Activated CD8-positive, alpha-beta T cell treated with anti-CD3 and anti-CD28 coated beads, Interleukin-2, amount 10 ng/mL, durations not matched to agents 7 days and 5 days (primary cell): ENCODE results near the gene RBM10. TPM values are rescaled to one million over a fixed set of nuclear protein-coding genes. Genes with fewer than 3 reads are reported as not detected.

Source experiments
- ATAC-seq: fragments of 150-1000 bp; cut with Tn5 transposase; one replicate; pipeline ENCODE4 v1.10.0; 2021; ENCODE audit warnings: moderate library complexity
- CTCF ChIA-PET: fragments of 350-600 bp; sonication (Branson Sonifier 250); formaldehyde crosslinking; loops from one replicate; lab custom pipeline; 2021; ENCODE audit warnings: antibody characterized with exemption; lab: Charles Lee
- POLR2A ChIA-PET: fragments of 350-600 bp; sonication (Branson Sonifier 250); formaldehyde crosslinking; loops from one replicate; lab custom pipeline; 2021; ENCODE audit warnings: antibody characterized with exemption; lab: Charles Lee
- DNase-seq: peaks from one replicate; pipeline ENCODE4 v3.0.0-alpha.2; 2020
- H3K27ac Mint-ChIP-seq: one replicate; pipeline ENCODE4 v1.8.0; 2021; ENCODE audit warnings: mild to moderate bottlenecking, mixed read lengths
- H3K27me3 Mint-ChIP-seq: one replicate; pipeline ENCODE4 v1.8.0; 2021; ENCODE audit warnings: low read depth, mixed read lengths
- H3K36me3 Mint-ChIP-seq: one replicate; pipeline ENCODE4 v1.8.0; 2021; ENCODE audit warnings: low read depth, mixed read lengths
- H3K4me1 Mint-ChIP-seq: one replicate; pipeline ENCODE4 v1.8.0; 2021; ENCODE audit warnings: low read depth, mixed read lengths
- H3K4me3 Mint-ChIP-seq: one replicate; pipeline ENCODE4 v1.8.0; 2021; ENCODE audit warnings: mild to moderate bottlenecking, mixed read lengths
- H3K9me3 Mint-ChIP-seq: one replicate; pipeline ENCODE4 v1.8.0; 2022; ENCODE audit warnings: mixed read lengths; ENCODE audit not compliant: insufficient read depth
- total RNA-seq, 2 experiments: library from RNA; stranded (reverse); gene quantifications; one replicate each; pipeline ENCODE4 v1.2.3, GENCODE V29; 2021

Gene RBM10
- total RNA-seq, 2 experiments from 2014 or later = 62.2 to 64.1 TPM

GRCh38 chrX:47172549-47172948 lies 27.5 kb downstream of the RBM10 start:
- Mint-ChIP-seq H3K4me3 (no peak overlapping the region), H3K36me3 (peaks cover 23% of the 10 kb centered on the region), H3K4me1 (peaks cover 3% of the 10 kb centered on the region), H3K9me3 (no peaks in the 10 kb centered on the region), H3K27me3 (no peaks in the 10 kb centered on the region), H3K27ac (no peak overlapping the region)
- ChIA-PET CTCF (no interaction called here), POLR2A (no interaction called here)
- ATAC-seq = no peak
- no peak for DNase-seq

- ChIA-PET POLR2A (no interaction called here), CTCF (no interaction called here)
- Mint-ChIP-seq H3K4me3 (no peak overlapping the region), H3K27me3 (no peaks in the 10 kb centered on the region), H3K9me3 (no peaks in the 10 kb centered on the region), H3K4me1 (peaks cover 3% of the 10 kb centered on the region), H3K27ac (no peak overlapping the region), H3K36me3 (peaks cover 27% of the 10 kb centered on the region)
- no peak for DNase-seq
- ATAC-seq = no peak
Measured at GRCh38 chrX:47172971-47173792, 28.2 kb downstream of the RBM10 start.

- Mint-ChIP-seq H3K4me1 (peaks cover 3% of the 10 kb centered on the region), H3K36me3 (peaks cover 29% of the 10 kb centered on the region), H3K27ac (no peak overlapping the region), H3K9me3 (no peaks in the 10 kb centered on the region), H3K27me3 (no peaks in the 10 kb centered on the region), H3K4me3 (no peak overlapping the region)
- CTCF ChIA-PET = no interaction called here
- POLR2A ChIA-PET = no interaction called here
- DNase-seq (no peak), ATAC-seq (no peak)
Measured at GRCh38 chrX:47174376-47174775, 29.4 kb downstream of the RBM10 start.

GRCh38 chrX:47174846-47175587 lies 30.0 kb downstream of the RBM10 start:
- H3K9me3 Mint-ChIP-seq = no peaks in the 10 kb centered on the region
- ChIA-PET POLR2A (interaction anchor here (1.0 kb wide), 1 partner anchor 12 kb away, joined by 3 read pairs; no protein-coding TSS in a partner anchor), CTCF (no interaction called here)
- no peaks in the 10 kb centered on the region for H3K27me3 Mint-ChIP-seq
- H3K4me3 Mint-ChIP-seq = no peak overlapping the region
- H3K4me1 Mint-ChIP-seq = peaks cover 3% of the 10 kb centered on the region
- H3K36me3 Mint-ChIP-seq = peaks cover 31% of the 10 kb centered on the region
- DNase-seq (no peak), ATAC-seq (no peak)
- no peak overlapping the region for H3K27ac Mint-ChIP-seq

GRCh38 chrX:47175588-47175980 lies 30.6 kb downstream of the RBM10 start:
- DNase-seq (no peak), ATAC-seq (no peak)
- Mint-ChIP-seq H3K36me3 (peaks cover 34% of the 10 kb centered on the region), H3K4me3 (no peak overlapping the region), H3K4me1 (peaks cover 3% of the 10 kb centered on the region), H3K27me3 (no peaks in the 10 kb centered on the region), H3K9me3 (no peaks in the 10 kb centered on the region), H3K27ac (no peak overlapping the region)
- CTCF ChIA-PET = no interaction called here
- POLR2A ChIA-PET = interaction anchor here (1.0 kb wide), 1 partner anchor 11 kb away, joined by 3 read pairs; no protein-coding TSS in a partner anchor

- Mint-ChIP-seq H3K27me3 (no peaks in the 10 kb centered on the region), H3K36me3 (peaks cover 34% of the 10 kb centered on the region)
Measured at GRCh38 chrX:47176101-47176740, 31.2 kb downstream of the RBM10 start.

GRCh38 chrX:47177079-47177478 lies 32.1 kb downstream of the RBM10 start:
- Mint-ChIP-seq H3K27me3 (no peaks in the 10 kb centered on the region), H3K4me1 (peaks cover 3% of the 10 kb centered on the region), H3K27ac (no peak overlapping the region), H3K4me3 (no peak overlapping the region), H3K36me3 (peaks cover 35% of the 10 kb centered on the region), H3K9me3 (no peaks in the 10 kb centered on the region)
- ATAC-seq = no peak
- no peak for DNase-seq
- ChIA-PET CTCF (no interaction called here), POLR2A (no interaction called here)

More at GRCh38 chrX:47176101-47176740, 31.2 kb downstream of the RBM10 start:
- peaks cover 3% of the 10 kb centered on the region for H3K4me1 Mint-ChIP-seq
- ChIA-PET POLR2A (interaction anchor here (1.0 kb wide), 1 partner anchor 11 kb away, joined by 3 read pairs; no protein-coding TSS in a partner anchor), CTCF (no interaction called here)
- no peak overlapping the region for H3K27ac Mint-ChIP-seq
- no peak for ATAC-seq
- no peak overlapping the region for H3K4me3 Mint-ChIP-seq
- no peaks in the 10 kb centered on the region for H3K9me3 Mint-ChIP-seq
- DNase-seq = no peak

- ChIA-PET CTCF (no interaction called here), POLR2A (no interaction called here)
- Mint-ChIP-seq H3K27me3 (no peaks in the 10 kb centered on the region), H3K9me3 (no peaks in the 10 kb centered on the region), H3K4me3 (no peak overlapping the region), H3K4me1 (peaks cover 3% of the 10 kb centered on the region), H3K27ac (no peak overlapping the region), H3K36me3 (peaks cover 36% of the 10 kb centered on the region)
- ATAC-seq = no peak
- no peak for DNase-seq
Measured at GRCh38 chrX:47178337-47178736, 33.3 kb downstream of the RBM10 start.

GRCh38 chrX:47179221-47179927 lies 34.4 kb downstream of the RBM10 start:
- no peaks in the 10 kb centered on the region for H3K9me3 Mint-ChIP-seq
- ATAC-seq = no peak
- POLR2A ChIA-PET = no interaction called here
- H3K27ac Mint-ChIP-seq = no peak overlapping the region
- H3K4me1 Mint-ChIP-seq = peaks cover 3% of the 10 kb centered on the region
- no peak overlapping the region for H3K4me3 Mint-ChIP-seq
- CTCF ChIA-PET = no interaction called here
- peaks cover 36% of the 10 kb centered on the region for H3K36me3 Mint-ChIP-seq
- DNase-seq = no peak
- no peaks in the 10 kb centered on the region for H3K27me3 Mint-ChIP-seq

GRCh38 chrX:47179928-47180255 lies 34.9 kb downstream of the RBM10 start:
- no peak overlapping the region for H3K27ac Mint-ChIP-seq
- peaks cover 40% of the 10 kb centered on the region for H3K36me3 Mint-ChIP-seq
- POLR2A ChIA-PET = no interaction called here
- H3K4me1 Mint-ChIP-seq = peaks cover 3% of the 10 kb centered on the region
- no peak for ATAC-seq
- DNase-seq = no peak
- H3K27me3 Mint-ChIP-seq = no peaks in the 10 kb centered on the region
- CTCF ChIA-PET = no interaction called here
- no peak overlapping the region for H3K4me3 Mint-ChIP-seq
- no peaks in the 10 kb centered on the region for H3K9me3 Mint-ChIP-seq

- ChIA-PET POLR2A (no interaction called here), CTCF (no interaction called here)
- no peak for DNase-seq
- Mint-ChIP-seq H3K27ac (no peak overlapping the region), H3K9me3 (no peaks in the 10 kb centered on the region), H3K4me3 (no peak overlapping the region), H3K27me3 (no peaks in the 10 kb centered on the region), H3K36me3 (peaks cover 40% of the 10 kb centered on the region), H3K4me1 (peaks cover 3% of the 10 kb centered on the region)
- no peak for ATAC-seq
Measured at GRCh38 chrX:47180346-47180745, 35.3 kb downstream of the RBM10 start.
